Measurements from ENCODE around the gene AGER.

GRCh38 chr6:32168807-32169591 is 15.1 kb downstream of the AGER start:
- TF ChIP-seq EZH2 (IDR thresholded peaks at IDR 0.05; ENCODE audit: borderline replicate concordance), result no peak
- TF ChIP-seq CTCF (IDR thresholded peaks at IDR 0.05; ENCODE audit: poor library complexity), result no peak
- TF ChIP-seq EZH2phosphoT487 (IDR thresholded peaks at IDR 0.05; ENCODE audit: low read depth, severe bottlenecking, unreplicated experiment), result no peak
